Measurements from ENCODE around the gene CHMP4A.

The CHMP4A gene

DNA sequence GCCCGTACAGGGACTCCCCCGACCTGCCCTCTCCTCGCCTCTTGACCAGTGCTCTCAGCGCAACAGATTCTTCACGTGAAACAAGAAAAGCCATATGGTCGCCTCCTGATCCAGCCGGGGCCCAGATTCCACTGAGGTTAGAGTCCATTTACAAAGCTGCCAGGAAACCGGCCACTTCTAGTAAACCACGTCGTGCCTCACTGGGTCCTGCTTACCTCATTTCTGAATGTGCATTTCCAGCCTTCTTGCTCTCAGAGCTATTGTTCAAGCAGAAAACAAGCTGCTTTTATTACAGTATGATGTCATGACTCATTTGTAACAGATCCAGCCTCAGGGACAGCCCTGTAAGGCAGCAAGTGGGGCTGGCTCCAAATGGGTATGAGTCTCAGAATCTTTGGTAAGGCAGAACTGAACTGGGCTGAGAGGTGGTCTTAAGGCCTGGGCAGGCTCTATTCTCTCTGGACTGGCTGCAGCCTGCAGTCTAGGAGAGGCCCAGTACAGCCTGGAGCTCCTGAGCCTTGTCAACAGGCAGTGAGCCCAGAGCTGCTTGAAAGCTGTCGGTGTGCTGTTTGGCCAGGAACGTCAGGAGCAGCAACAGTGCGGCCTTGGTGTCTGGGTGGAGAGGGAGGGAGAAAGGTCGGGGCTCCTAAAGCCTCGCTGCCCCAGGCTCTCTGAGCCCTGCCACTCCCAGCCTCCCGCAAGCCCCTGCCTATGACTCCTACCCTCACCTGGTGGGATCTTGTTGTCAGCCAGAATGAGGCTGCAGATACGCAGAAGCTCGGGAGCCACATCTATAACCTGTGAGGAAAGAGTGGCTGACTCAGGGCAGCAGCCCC, 33.1 kb downstream of the CHMP4A start:
- TF ChIP-seq, protein P1, sequence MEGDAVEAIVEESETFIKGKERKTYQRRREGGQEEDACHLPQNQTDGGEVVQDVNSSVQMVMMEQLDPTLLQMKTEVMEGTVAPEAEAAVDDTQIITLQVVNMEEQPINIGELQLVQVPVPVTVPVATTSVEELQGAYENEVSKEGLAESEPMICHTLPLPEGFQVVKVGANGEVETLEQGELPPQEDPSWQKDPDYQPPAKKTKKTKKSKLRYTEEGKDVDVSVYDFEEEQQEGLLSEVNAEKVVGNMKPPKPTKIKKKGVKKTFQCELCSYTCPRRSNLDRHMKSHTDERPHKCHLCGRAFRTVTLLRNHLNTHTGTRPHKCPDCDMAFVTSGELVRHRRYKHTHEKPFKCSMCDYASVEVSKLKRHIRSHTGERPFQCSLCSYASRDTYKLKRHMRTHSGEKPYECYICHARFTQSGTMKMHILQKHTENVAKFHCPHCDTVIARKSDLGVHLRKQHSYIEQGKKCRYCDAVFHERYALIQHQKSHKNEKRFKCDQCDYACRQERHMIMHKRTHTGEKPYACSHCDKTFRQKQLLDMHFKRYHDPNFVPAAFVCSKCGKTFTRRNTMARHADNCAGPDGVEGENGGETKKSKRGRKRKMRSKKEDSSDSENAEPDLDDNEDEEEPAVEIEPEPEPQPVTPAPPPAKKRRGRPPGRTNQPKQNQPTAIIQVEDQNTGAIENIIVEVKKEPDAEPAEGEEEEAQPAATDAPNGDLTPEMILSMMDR (IDR thresholded peaks at IDR 0.05; ENCODE audit: insufficient read depth, low read depth, low read length, missing control alignments), result no peak
- no peak overlapping the region for H3K4me3 ChIP-seq (ENCODE audit: low read depth, low read length)
- no peak for DNase-seq (ENCODE audit: low read depth)

DNA sequence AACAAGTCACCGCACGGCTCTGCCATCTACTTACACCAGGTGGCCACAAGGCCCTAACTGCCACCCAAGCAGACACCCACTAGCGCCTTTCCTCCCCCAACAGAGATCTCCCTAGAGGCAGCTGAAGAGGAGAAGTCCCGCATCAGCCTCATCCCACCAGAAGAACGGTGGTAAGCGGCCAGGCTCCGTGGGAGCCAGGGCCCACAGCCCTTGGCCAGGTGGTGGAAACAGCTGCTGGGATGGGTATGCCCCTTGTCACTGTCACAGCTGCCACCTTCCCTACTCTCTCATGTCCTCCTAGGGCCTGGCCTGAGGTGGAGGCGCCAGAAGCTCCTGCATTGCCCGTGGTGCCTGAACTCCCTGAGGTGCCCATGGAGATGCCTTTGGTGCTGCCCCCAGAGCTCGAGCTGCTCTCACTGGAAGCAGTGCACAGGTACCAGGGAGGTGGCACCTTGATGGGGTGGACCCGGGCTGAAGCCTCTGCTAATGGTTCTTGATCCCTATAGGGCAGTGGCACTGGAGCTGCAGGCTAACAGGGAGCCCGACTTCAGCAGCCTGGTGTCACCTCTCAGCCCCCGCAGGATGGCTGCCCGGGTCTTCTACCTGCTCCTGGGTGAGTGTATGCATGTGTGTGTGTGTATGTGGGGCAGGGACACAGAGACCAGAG, 33.9 kb downstream of the CHMP4A start:
- no peak overlapping the region for H3K4me3 ChIP-seq (ENCODE audit: low read depth, low read length)
- DNase-seq (ENCODE audit: low read depth), result no peak
- TF ChIP-seq, protein P1 (IDR thresholded peaks at IDR 0.05; ENCODE audit: insufficient read depth, low read depth, low read length, missing control alignments), result no peak

DNA sequence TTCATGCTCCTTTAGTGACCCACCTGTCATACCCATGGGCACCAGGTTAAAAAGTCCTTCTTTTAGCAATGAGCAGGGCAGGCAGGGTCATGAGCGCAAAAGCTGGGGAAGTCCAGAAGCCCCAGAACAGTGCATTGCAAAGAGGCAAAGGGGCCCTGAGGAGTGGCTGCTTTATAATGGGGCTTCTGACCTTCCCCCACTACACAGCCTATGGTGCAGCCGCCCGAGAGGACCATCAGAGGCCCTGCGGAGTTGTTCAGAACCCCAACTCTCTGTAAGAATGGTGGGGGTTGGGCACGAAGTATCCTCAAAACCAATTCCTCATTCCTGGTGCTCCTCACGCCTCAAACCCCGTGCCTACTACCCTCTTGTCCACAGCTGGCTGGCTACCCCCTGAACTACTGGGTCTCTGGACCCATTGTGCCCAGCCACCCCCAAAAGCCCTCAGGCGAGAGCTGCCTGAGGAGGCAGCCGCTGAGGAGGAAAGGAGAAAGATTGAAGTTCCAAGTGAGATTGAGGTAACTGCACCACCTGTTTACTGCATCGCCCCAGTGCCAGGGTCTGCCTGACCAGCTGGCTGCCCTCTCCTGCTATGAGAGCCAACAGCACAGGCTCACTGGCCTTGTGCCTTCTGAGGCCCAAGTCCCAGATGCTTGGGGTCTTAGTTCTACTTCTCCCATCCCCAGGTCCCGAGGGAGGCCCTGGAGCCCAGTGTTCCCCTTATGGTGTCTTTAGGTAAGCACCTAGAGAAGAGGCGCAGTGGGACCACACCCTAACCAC, 34.7 kb downstream of the CHMP4A start:
- no peak for DNase-seq (ENCODE audit: low read depth)
- no peak overlapping the region for H3K4me3 ChIP-seq (ENCODE audit: low read depth, low read length)
- TF ChIP-seq, protein P1 (IDR thresholded peaks at IDR 0.05; ENCODE audit: insufficient read depth, low read depth, low read length, missing control alignments), result no peak

DNA sequence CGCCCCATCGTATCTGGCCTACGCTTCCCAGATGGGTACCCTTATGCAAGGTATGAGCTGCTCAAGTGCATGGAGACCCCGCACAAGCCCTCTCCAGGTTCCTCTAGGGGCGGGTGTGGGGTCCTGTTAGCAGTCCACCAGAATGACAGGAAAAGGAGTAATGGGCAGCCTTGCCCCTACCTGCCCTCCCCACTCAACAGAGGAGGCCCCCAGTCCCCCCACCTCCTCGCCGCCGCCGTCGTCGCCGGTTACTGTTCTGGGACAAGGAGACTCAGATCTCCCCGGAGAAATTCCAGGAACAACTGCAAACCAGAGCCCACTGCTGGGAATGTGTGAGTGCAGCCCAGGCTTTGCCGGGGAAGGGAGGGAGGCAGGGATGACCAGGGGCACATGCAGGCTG, 35.4 kb downstream of the CHMP4A start:
- DNase-seq (ENCODE audit: low read depth), result no peak
- no peak overlapping the region for H3K4me3 ChIP-seq (ENCODE audit: low read depth, low read length)
- TF ChIP-seq, protein P1 (IDR thresholded peaks at IDR 0.05; ENCODE audit: insufficient read depth, low read depth, low read length, missing control alignments), result no peak

DNA sequence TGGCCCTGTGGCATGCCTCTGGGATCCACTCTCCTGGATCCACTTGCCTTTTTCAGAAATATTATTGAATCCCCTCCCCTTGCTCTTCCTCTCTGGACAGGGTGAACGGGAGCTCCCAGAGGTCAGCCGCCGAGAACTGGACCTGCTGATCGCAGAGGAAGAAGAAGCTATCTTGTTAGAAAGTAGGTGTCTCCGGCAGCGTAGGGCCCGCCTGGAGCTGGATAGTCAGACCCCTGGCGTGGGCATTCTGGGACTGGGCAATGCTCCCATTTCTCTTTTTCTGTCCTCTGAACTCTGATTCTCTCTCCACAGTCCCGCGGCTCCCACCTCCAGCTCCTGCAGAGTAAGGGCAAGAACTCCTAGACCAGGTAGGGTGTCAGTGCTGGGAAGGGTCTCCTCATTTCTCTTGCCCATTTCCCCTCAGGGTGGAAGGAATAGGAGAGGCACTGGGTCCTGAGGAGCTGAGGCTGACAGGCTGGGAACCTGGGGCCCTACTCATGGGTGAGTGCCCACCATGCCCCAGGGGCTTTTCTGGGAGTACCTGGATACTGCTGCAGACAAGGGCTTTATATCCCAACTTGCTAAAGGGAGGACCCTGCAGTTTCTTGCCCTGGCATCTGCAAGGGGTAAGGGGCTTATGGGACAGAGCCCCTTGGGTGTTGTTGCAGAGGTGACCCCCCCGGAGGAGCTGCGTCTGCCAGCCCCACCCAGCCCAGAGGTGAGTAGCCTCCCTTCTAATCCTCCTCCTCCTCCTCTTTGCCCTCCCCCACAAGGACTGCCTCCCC, 36.1 kb downstream of the CHMP4A start:
- DNase-seq (ENCODE audit: low read depth), result no peak
- TF ChIP-seq, protein P1 (IDR thresholded peaks at IDR 0.05; ENCODE audit: insufficient read depth, low read depth, low read length, missing control alignments), result no peak
- H3K4me3 ChIP-seq (ENCODE audit: low read depth, low read length), result no peak overlapping the region

DNA sequence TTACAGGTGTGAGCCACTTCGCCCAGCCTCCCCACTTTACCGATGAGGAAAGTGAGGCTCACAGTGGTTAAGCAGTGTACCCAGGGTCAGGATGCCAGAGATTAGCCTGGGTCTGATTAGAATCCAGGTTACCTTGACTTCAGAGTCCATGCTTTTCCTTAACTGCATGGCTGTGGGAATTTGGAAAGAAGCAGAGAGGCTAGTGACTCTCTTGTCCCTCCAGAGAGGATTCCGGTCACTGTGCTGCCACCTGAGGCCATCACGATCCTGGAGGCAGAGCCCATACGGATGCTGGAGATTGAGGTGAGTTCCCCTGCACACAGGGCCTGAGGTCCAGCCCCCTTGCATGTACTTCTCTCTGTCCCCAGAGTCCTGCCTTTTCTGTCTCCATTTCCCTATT, 36.7 kb downstream of the CHMP4A start:
- TF ChIP-seq, protein P1 (IDR thresholded peaks at IDR 0.05; ENCODE audit: insufficient read depth, low read depth, low read length, missing control alignments), result no peak
- H3K4me3 ChIP-seq (ENCODE audit: low read depth, low read length), result no peak overlapping the region
- no peak for DNase-seq (ENCODE audit: low read depth)
